Placental epithelial cell (primary cell): ENCODE results near the gene BTBD6. TPM values are rescaled to one million over a fixed set of nuclear protein-coding genes. Genes with fewer than 3 reads are reported as not detected.

Experiments
- total RNA-seq: library from RNA; depleted of rRNA; stranded (reverse); fragments of >200 nt; gene quantifications from 2 replicates; pipeline ENCODE4 v1.2.3, GENCODE V29; 2012

BTBD6 gene
- 40.8 and 60.9 TPM in 2 replicates for total RNA-seq

DNA sequence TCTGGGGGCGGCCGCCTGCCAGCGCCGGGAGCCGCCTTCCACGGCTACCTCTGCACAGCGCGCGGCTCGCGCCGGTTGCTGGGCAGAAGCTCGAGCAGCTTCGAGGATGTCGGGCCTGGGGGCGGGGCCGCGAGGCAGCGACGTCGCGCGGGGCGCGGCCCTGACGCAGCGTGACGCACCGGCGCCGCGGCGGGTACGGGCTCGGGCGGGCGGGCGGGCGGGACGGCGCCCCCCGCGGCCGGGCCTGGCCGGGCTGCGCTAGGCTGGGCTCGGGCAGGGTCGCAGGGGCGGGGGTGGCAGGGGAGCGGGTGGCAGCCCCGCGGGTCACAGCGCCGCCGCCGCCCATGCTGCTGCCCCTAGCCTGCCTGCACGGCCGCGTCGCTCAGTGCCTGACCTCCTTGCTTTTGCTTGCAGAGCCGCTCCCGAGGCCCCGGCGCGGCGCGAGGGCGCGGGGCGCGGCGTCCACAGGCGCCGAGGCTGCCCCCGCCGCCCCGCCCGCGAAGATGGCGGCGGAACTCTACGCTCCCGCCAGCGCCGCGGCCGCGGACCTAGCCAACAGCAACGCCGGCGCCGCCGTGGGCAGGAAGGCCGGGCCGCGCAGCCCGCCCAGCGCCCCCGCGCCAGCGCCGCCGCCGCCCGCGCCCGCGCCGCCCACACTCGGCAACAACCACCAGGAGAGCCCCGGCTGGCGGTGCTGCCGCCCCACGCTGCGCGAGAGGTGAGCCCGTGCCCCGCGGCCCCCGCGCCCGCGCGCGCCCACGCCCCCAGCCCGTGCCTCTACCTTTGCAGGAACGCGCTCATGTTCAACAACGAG lies at the start of gene BTBD6:
Gene BTBD6 (plus strand): TSS at position 166 of the 814 bp plus-strand sequence. CDS start 179 bp downstream, at position 345.

Other genes starting within 250 kb of the BTBD6 start
- gene CDCA4, start 227.4 kb upstream of the BTBD6 start, total RNA-seq, result 29.4 and 29.7 TPM in 2 replicates
- gene GPR132, start 183.1 kb upstream of the BTBD6 start, total RNA-seq, result 0.79 TPM in 1 of 2 replicates, not detected in the other
- gene JAG2, start 79.8 kb upstream of the BTBD6 start, total RNA-seq, result 4.2 and 8.6 TPM in 2 replicates
- gene NUDT14, start 67.2 kb upstream of the BTBD6 start, total RNA-seq, result 16.5 and 36.9 TPM in 2 replicates
- 50.3 and 51.5 TPM in 2 replicates for gene BRF1, start 52.5 kb downstream of the BTBD6 start, total RNA-seq
- 50.4 and 56.5 TPM in 2 replicates for gene PACS2, start 66.2 kb downstream of the BTBD6 start, total RNA-seq
- 0.39 and 0.54 TPM in 2 replicates for gene TEX22, start 150.0 kb downstream of the BTBD6 start, total RNA-seq
- gene MTA1, start 171.3 kb downstream of the BTBD6 start, total RNA-seq, result 49.2 and 74.6 TPM in 2 replicates
- 3.7 and 14.5 TPM in 2 replicates for gene CRIP2, start 226.3 kb downstream of the BTBD6 start, total RNA-seq
- 5.5 and 9.8 TPM in 2 replicates for gene CRIP1, start 238.4 kb downstream of the BTBD6 start, total RNA-seq
- 5.9 and 7.0 TPM in 2 replicates for gene TEDC1, start 242.7 kb downstream of the BTBD6 start, total RNA-seq